Hematopoietic multipotent progenitor cell treated with erythropoietin and hydrocortisone succinate and interleukin-3 and kit ligand, for 8 days (in vitro differentiated cells): Measurements from ENCODE around the gene CCDC187.
"Not testable (repeated sequence)": the region's sequence is repeated elsewhere in the genome, so short reads cannot be mapped to it uniquely, and the experiment has no call there.

ENCODE experiments used
- DNase-seq: peaks from one replicate; pipeline ENCODE4 v3.0.0-alpha.2; 2015

CCDC187 gene

DNA sequence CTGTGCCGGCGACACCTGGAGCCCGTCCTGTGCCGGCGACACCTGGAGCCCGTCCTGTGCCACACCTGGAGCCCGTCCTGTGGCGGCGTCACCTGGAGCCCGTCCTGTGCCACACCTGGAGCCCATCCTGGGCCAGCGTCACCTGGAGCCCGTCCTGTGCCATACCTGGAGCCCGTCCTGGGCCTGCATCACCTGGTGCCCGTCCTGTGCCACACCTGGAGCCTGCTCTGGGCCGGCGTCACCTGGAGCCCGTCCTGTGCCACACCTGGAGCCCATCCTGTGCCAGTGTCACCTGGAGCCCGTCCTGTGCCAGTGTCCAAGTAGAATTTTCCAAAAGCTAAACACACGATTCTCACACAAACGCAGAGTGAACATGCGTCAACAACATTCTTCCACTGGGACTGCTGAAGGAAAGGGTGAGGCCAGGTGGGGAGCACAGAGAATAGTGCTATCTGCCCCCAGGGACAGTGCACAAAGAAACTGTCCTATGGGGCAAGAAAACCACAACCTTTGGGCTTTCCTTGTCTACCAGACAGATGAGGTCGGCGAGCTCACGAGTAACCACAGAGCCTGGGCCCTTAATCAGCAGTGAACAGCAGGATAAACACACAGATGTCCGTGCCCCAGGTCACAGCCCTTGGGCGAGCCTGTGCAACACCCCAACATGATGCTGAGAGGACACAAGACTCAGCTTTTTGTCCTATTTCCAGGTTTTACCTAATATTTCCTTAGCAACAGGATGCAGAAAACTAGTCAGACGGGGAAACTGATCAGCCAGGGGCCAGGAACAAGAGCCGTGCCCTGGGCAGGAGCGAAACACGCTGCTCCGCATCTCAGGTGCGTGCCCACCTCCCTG is 66.2 kb downstream of the CCDC187 start:
- DNase-seq = peak; percentile 98

DNA sequence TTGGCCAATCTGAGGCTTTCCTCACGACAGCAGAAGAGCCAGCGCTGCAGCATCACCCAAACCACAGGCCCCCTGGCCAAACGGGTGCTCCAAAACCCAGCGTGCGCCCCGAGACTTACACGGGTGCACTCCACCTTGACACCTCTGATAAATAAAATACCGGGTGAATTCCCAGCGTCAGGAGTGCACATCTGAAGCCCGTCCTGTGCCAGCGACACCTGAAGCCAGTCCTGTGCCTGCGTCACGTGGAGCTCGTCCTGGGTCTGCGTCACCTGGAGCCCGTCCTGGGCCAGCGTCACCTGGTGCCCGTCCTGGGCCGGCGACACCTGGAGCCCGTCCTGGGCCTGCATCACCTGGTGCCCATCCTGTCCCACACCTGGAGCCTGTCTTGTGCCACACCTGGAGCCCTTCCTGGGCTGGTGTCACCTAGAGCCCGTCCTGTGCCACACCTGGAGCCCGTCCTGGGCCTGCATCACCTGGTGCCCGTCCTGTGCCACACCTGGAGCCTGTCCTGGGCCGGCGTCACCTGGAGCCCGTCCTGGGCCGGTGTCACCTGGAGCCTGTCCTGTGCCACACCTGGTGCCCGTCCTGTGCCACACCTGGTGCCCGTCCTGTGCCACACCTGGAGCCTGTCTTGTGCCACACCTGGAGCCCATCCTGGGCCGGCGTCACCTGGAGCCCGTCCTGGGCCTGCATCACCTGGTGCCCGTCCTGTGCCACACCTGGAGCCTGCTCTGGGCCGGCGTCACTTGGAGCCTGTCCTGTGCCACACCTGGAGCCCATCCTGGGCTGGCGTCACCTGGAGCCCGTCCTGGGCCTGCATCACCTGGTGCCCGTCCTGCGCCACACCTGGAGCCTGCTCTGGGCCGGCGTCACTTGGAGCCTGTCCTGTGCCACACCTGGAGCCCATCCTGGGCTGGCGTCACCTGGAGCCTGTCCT is 67.2 kb downstream of the CCDC187 start:
- DNase-seq = not testable (repeated sequence)

DNA sequence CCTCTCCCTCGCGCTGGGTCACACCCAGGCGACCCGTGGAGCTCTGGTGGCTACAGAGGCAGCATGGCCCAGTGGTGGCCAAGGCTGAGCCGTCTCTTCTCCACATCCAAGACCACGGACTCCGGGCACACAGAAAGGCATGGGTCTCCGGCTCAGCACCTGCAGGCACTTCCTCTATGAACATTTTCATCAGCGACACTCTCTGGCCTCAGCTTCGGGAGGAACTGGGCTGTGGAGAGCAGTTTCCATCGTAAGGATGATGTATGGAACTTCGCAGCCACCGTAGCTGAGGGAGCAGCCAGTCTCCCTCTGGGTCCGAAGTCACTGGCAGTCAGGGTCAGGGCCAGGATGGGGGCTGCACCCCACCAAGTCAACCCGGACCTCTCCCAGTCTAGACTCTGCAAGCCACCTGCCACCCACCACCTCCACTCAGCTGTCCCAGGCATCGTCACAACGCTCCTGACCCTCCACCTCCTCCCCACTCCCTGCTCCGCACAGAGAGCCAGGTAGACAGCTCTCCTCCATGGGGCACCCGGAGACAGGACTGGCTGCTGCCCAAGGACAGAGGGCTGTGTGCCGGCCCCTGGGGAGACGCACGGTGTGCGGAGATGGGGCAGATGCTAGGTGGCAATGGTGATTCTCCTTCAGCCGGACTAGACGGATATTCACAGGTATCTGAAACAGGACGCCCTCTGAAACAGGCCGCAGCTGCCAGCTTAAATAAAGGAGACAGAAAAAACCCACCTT is 68.0 kb downstream of the CCDC187 start:
- no peak for DNase-seq

- no peak for DNase-seq
Observed at GRCh38 chr9:136235171-136235570, 68.7 kb downstream of the CCDC187 start.

DNA sequence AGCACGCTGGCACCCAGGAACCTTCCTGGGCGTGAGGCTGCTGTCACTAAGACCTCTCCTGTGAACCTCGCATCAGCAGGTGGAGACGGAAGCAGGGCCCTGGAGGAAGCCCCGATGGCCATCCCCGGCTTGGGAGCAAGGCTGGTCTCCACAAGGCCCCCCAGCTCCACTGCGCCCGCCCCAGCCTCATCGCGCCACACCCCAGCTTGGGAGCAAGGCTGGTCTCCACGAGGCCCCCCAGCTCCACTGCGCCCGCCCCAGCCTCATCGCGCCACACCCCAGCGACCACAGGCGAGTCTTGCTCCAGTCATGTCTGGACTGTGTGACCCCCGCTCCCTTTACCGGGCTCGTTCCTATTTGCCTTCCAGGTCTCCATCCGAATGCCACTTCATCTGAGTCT is 69.3 kb downstream of the CCDC187 start:
- DNase-seq = no peak

DNA sequence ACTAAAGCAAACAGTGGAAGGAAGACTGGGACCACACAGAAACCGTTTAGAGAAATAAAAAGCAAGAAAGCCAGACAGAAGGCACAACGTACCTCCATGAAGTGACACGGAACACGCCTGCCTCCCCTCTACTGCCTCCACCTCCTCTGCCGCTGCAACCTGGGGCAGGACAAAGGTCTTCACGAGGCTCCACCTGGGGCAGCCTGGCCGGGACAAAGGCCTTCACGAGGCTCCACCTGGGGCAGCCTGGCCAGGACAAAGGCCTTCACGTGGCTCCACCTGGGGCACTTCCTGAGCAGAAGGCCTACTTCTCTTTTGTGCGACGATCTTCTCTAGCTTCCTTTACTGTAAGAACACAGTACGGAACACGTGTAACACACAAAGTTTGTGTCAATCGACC is 70.0 kb downstream of the CCDC187 start:
- no peak for DNase-seq

GRCh38 chr9:136233411-136233810 is 70.5 kb downstream of the CCDC187 start:
- no peak for DNase-seq

- DNase-seq = peak; percentile 40
Observed at GRCh38 chr9:136232969-136233368, 70.9 kb downstream of the CCDC187 start.

DNA sequence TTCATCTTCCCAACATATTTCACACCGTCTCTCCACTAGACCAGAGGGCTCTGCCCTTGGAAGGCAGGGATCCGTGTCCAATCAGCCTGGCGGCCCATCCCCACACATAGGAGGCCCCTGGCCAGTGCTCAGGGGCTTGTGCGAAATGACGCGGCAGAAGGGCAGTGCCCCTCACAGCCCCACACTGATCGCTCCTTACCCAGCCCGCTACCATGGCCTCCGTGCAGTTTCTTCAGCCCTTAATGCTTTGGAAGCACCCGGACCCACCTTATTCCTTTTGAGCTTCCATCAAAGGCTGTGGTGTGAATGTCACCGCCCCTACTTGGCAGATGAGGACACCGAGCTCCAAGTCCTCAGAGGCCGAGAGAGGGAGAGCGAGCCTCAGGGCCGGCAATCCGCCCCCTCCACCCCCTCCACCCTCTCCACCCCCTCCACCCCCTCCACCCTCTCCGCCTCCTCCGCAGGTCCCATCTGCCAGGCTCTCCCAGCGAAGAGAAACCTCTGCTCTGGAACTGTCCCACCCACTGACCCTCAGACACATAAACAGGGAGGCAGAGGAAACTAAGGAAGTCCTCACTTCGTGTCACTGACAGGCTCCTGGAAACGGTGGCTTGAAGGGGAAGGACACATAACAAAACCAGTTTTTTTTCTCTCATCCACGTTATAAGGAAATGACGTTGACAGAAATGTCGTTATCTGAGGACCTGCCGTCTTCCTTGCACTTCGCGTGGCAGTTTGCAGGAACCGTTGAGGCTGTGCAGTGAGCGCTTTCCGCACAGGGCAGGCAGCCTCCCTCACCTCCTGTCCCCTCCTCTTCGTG is 72.2 kb downstream of the CCDC187 start:
- peak; percentile 82 for DNase-seq

DNA sequence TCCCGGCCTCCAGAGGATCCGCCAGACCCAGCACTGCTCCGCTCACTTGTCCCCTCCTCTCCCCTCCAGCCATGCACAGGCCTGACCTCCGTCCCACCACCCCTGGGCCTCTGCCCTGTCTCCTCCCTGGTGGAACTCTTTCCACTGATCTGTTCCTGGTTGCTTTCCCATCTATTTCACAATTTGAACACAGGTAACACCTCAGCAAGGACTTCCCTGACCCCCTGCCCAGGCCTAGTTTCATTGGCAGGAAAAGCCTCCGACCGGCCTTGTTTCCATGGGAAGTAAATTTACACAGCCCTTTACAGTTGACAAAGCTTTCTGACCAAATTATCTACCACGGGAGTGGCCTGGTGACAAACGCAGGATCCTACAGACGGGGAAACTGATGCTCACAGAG is 73.1 kb downstream of the CCDC187 start:
- no peak for DNase-seq

GRCh38 chr9:136230365-136230764 is 73.5 kb downstream of the CCDC187 start:
- DNase-seq = peak; percentile 78

GRCh38 chr9:136229096-136230065 is 74.5 kb downstream of the CCDC187 start:
- no peak for DNase-seq

DNA sequence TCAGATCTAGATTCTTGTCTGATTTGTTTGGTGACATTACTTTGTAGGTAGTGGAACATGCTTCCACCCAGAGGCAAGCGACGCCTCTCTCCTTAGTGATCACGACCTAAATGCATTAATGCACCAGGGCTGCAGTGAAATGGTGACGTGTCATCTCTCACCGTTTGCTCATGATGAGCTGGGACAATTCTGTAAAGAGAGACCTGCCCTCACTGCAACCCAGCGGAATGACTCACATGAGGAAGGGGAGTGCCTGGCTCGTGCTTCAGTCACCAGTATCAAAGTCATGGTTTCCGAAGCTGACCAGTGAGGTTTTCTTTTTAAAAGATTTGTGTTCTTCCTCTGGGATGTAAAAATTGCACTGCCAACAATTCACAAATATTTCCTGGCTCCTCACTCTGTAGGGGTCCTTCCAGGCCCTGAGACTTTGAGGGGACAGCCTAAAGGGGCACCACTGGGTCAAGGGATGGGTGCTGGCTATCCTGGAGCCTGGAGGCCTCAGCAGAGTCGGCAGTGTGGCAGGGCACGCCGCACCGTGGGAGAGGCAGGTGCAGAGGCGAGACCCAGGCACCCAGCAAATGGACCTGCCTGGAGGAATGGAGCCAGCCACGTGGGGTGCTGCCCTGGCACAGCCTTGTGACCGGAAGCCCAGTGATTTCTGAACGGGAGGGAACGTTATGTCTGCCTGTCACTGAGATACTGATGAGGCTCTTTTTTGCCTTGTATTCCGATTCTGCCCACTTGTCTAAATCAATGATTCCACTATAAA is 75.6 kb downstream of the CCDC187 start:
- DNase-seq = no peak

- DNase-seq = no peak
Observed at GRCh38 chr9:136226680-136227407, 77.0 kb downstream of the CCDC187 start.

GRCh38 chr9:136225748-136226679 is 77.9 kb downstream of the CCDC187 start:
- peak; percentile 71 for DNase-seq

- DNase-seq = no peak
Observed at GRCh38 chr9:136225366-136225747, 78.5 kb downstream of the CCDC187 start.

- no peak for DNase-seq
Observed at GRCh38 chr9:136223871-136224640, 79.8 kb downstream of the CCDC187 start.
